Stimulated activated CD8-positive, alpha-beta memory T cell treated with anti-CD3 and anti-CD28 coated beads, Interleukin-2, amount 100 ng/mL, for 48 hours (primary cell): ENCODE results near the gene KCNK10.
"Not testable (repeated sequence)": the region's sequence is repeated elsewhere in the genome, so short reads cannot be mapped to it uniquely, and the experiment has no call there.

Source experiments
- DNase-seq, 2 donors: peaks; one replicate each; pipeline ENCODE4 v3.0.0-alpha.2; 2020; ENCODE audit warnings: low read depth in 2 of 2

KCNK10 gene

GRCh38 chr14:88270776-88271175 is 52.3 kb downstream of the KCNK10 start:
- DNase-seq: no peak

GRCh38 chr14:88269806-88270420 is 53.2 kb downstream of the KCNK10 start:
- DNase-seq: no peak

GRCh38 chr14:88266474-88266873 is 56.6 kb downstream of the KCNK10 start:
- no peak for DNase-seq

- no peak for DNase-seq
Observed at GRCh38 chr14:88264116-88264515, 59.0 kb downstream of the KCNK10 start.

GRCh38 chr14:88261302-88261701 is 61.8 kb downstream of the KCNK10 start:
- not testable (repeated sequence) for DNase-seq

GRCh38 chr14:88258021-88258420 is 65.0 kb downstream of the KCNK10 start:
- no peak for DNase-seq

- DNase-seq: no peak
Observed at GRCh38 chr14:88256997-88257950, 65.8 kb downstream of the KCNK10 start.

GRCh38 chr14:88255798-88256197 is 67.3 kb downstream of the KCNK10 start:
- DNase-seq: no peak

- DNase-seq: no peak
Observed at GRCh38 chr14:88255196-88255595, 67.9 kb downstream of the KCNK10 start.

GRCh38 chr14:88252498-88252897 is 70.6 kb downstream of the KCNK10 start:
- no peak for DNase-seq

GRCh38 chr14:88251650-88252049 is 71.4 kb downstream of the KCNK10 start:
- no peak for DNase-seq

GRCh38 chr14:88249266-88249665 is 73.8 kb downstream of the KCNK10 start:
- no peak for DNase-seq

GRCh38 chr14:88248606-88249005 is 74.5 kb downstream of the KCNK10 start:
- no peak for DNase-seq

GRCh38 chr14:88247228-88247627 is 75.8 kb downstream of the KCNK10 start:
- DNase-seq: no peak

GRCh38 chr14:88245321-88245720 is 77.7 kb downstream of the KCNK10 start:
- DNase-seq: no peak

- no peak for DNase-seq
Observed at GRCh38 chr14:88243946-88244345, 79.1 kb downstream of the KCNK10 start.

- no peak for DNase-seq
Observed at GRCh38 chr14:88242446-88242845, 80.6 kb downstream of the KCNK10 start.

- DNase-seq: no peak
Observed at GRCh38 chr14:88241810-88242209, 81.3 kb downstream of the KCNK10 start.

- DNase-seq: no peak
Observed at GRCh38 chr14:88234442-88234841, 88.6 kb downstream of the KCNK10 start.

- no peak for DNase-seq
Observed at GRCh38 chr14:88233915-88234314, 89.2 kb downstream of the KCNK10 start.

GRCh38 chr14:88232771-88233170 is 90.3 kb downstream of the KCNK10 start:
- DNase-seq: no peak

GRCh38 chr14:88231603-88232002 is 91.5 kb downstream of the KCNK10 start:
- no peak for DNase-seq

GRCh38 chr14:88229428-88229827 is 93.6 kb downstream of the KCNK10 start:
- no peak for DNase-seq
